MCF 10A (cell line): ENCODE data around the gene RC3H2. TPM values are rescaled to one million over a fixed set of nuclear protein-coding genes. Genes with fewer than 3 reads are reported as not detected.
A peak's percentile ranks its signal among the peaks of the same experiment; 100 is the strongest.

Experiments
- Bru-seq: library from RNA; stranded (reverse); fragments of 400-500 nt; gene quantifications from one replicate; lab custom pipeline; 2021; lab: Mats Ljungman, UMichigan
- BruChase-seq, 2 experiments: library from RNA; stranded (reverse); fragments of 400-500 nt; gene quantifications; one replicate each; lab custom pipeline; 2021; lab: Mats Ljungman, UMichigan
- BruUV-seq: library from RNA; stranded (reverse); fragments of 400-500 nt; replicated peaks from 2 replicates; lab custom pipeline; 2021; lab: Mats Ljungman, UMichigan
- CTCF ChIA-PET: fragments of 300-600 bp; sonication (Branson Sonifier 250); formaldehyde crosslinking; extraction: SDS; loops from one replicate; lab custom pipeline; 2021; ENCODE audit warnings: antibody characterized with exemption, inconsistent platforms; lab: Yijun Ruan, JAX
- POLR2A ChIA-PET: fragments of 300-600, 350-650 bp; sonication (Branson Sonifier 250); formaldehyde crosslinking; extraction: SDS; loops from one replicate; lab custom pipeline; 2020; ENCODE audit warnings: antibody characterized with exemption, inconsistent platforms; lab: Yijun Ruan, JAX
- DNase-seq: peaks from one replicate; pipeline ENCODE4 v3.0.0-alpha.2; 2018; ENCODE audit not compliant: unreplicated experiment
- H3K27ac Mint-ChIP-seq: one replicate; pipeline ENCODE4 v1.8.0; 2022; ENCODE audit warnings: mild to moderate bottlenecking, low read depth, mixed read lengths; ENCODE audit not compliant: unreplicated experiment
- H3K27me3 Mint-ChIP-seq: one replicate; pipeline ENCODE4 v1.8.0; 2022; ENCODE audit warnings: mixed read lengths; ENCODE audit not compliant: insufficient read depth, unreplicated experiment
- H3K36me3 Mint-ChIP-seq: one replicate; pipeline ENCODE4 v1.8.0; 2022; ENCODE audit warnings: mild to moderate bottlenecking, moderate library complexity, mixed read lengths; ENCODE audit not compliant: insufficient read depth, unreplicated experiment
- H3K4me1 Mint-ChIP-seq: one replicate; pipeline ENCODE4 v1.8.0; 2022; ENCODE audit warnings: mixed read lengths; ENCODE audit not compliant: insufficient read depth, unreplicated experiment
- H3K4me3 Mint-ChIP-seq: one replicate; pipeline ENCODE4 v1.8.0; 2022; ENCODE audit warnings: mild to moderate bottlenecking, moderate library complexity, mixed read lengths; ENCODE audit not compliant: unreplicated experiment
- H3K9me3 Mint-ChIP-seq: one replicate; pipeline ENCODE4 v1.8.0; 2022; ENCODE audit warnings: mixed read lengths; ENCODE audit not compliant: unreplicated experiment
- intact Hi-C: fragments of 100-400 bp; cut with micrococcal nuclease; formaldehyde crosslinking; loops from 2 replicates; pipeline ENCODE4 v1.14.1; 2022
- long read RNA-seq: library from polyadenylated mRNA; stranded (forward); transcript quantifications from one replicate; pipeline ENCODE4 v2.0.0, GENCODE V29; 2022
- total RNA-seq: library from RNA; stranded (reverse); gene quantifications from 2 replicates; pipeline ENCODE4 v1.2.3, GENCODE V29; 2022
- TF ChIP-seq, protein P1 (sequence below): fragments of 200-600 bp; IDR thresholded peaks from one replicate; pipeline ENCODE4 v1.8.0; 2022; ENCODE audit warnings: antibody characterized with exemption, mild to moderate bottlenecking; ENCODE audit not compliant: unreplicated experiment

RC3H2 gene
- total RNA-seq: 52.4 and 59.1 TPM in 2 replicates
- percentile 90 among the genes with signal in this experiment for Bru-seq, nascent RNA
- BruChase-seq, experiment 1, labeled RNA remaining after a 6-hour chase: percentile 97 among the genes with signal in this experiment
- percentile 95 among the genes with signal in this experiment for BruChase-seq, experiment 2, labeled RNA remaining after a 2-hour chase
- long read RNA-seq, full-length matches to known transcripts: 18 of 49 reads
- long read RNA-seq, partial matches to known transcripts: 8 of 49 reads
- long read RNA-seq, other reads (novel, unspliced or antisense): 23 of 49 reads

DNA sequence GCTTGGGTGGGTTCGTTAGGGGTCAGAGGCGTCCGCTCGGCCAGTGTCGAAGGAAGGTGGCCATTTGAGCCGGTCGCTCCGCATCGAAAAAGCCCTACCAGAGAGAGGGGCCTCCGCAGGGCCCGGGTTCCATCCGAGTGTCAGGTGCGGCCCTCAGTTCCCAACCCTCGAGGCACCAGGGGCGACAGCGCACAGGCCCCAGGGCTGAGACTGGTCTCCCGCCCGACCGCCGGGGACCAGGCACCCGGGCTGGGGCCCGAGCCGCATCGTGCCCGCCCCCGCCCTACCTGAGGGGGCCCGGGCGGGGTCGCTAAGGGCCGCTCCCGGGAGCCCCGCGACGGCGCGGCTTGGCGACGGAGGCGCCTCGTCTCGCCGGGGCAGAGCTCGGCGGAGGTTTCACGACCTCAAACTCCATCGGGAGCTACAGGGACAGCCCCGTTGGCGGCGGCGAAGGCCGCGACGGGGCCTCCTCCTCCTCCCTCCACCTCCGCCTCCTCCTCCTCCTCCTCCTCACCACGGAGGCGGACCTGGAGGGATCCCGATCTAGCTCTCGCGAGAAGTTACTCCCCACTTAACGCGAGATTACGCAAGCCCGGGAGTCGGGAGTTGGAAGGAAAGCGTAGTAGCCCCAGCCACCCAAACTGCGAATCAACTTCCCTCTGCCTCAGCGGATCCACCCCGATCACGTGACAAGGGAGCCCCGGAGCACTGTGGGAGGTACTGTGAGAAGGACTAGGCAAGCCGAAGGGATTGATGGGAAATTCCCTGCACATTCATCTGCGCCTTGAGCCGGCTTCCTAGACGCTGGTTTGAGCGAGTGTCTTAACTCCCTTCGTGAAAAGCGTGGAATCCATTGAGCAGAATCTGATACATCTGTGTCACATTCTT lies at the start of gene RC3H2:
Gene RC3H2 (minus strand): TSS at position 537 of the 888 bp plus-strand sequence. CDS start 7,850 bp downstream, outside the sequence.
- TF ChIP-seq, protein P1, sequence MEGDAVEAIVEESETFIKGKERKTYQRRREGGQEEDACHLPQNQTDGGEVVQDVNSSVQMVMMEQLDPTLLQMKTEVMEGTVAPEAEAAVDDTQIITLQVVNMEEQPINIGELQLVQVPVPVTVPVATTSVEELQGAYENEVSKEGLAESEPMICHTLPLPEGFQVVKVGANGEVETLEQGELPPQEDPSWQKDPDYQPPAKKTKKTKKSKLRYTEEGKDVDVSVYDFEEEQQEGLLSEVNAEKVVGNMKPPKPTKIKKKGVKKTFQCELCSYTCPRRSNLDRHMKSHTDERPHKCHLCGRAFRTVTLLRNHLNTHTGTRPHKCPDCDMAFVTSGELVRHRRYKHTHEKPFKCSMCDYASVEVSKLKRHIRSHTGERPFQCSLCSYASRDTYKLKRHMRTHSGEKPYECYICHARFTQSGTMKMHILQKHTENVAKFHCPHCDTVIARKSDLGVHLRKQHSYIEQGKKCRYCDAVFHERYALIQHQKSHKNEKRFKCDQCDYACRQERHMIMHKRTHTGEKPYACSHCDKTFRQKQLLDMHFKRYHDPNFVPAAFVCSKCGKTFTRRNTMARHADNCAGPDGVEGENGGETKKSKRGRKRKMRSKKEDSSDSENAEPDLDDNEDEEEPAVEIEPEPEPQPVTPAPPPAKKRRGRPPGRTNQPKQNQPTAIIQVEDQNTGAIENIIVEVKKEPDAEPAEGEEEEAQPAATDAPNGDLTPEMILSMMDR: no peak
- DNase-seq: peak; percentile 100
- no peaks in the 10 kb centered on the region for H3K9me3 Mint-ChIP-seq
- POLR2A ChIA-PET: interaction anchor here (0.6 to 7.1 kb wide), 20 partner anchors 10 to 941 kb away, joined by 3 to 127 read pairs (median 4); partner anchors contain the start of genes MORN5, MRRF, NDUFA8 and RABGAP1
- peaks cover 9% of the 10 kb centered on the region for H3K4me1 Mint-ChIP-seq
- peaks cover 21% of the 10 kb centered on the region for H3K36me3 Mint-ChIP-seq
- peak within 1 kb of the TSS; percentile 89 for H3K4me3 Mint-ChIP-seq
- H3K27ac Mint-ChIP-seq: peak within 1 kb of the TSS; percentile 92
- TSS peak; percentile 32 for BruUV-seq
- intact Hi-C loops: loop anchor here (1.0 to 5.0 kb wide), 3 partner anchors 8 to 42 kb away; partner anchors contain the start of genes ZBTB26 and ZBTB6
- H3K27me3 Mint-ChIP-seq: no peaks in the 10 kb centered on the region
- CTCF ChIA-PET: interaction anchor here (0.6 to 1.4 kb wide), 5 partner anchors 20 to 803 kb away, joined by 3 to 6 read pairs (median 3); no protein-coding TSS in a partner anchor

GRCh38 chr9:122954253-122954691 lies 49.1 kb upstream of the RC3H2 start:
- Mint-ChIP-seq H3K27ac (peak overlapping the region; percentile 76), H3K36me3 (peaks cover 7% of the 10 kb centered on the region), H3K4me1 (peaks cover 30% of the 10 kb centered on the region), H3K27me3 (no peaks in the 10 kb centered on the region), H3K9me3 (no peaks in the 10 kb centered on the region), H3K4me3 (peak overlapping the region; percentile 33)
- BruUV-seq: no TSS peak
- ChIA-PET CTCF (interaction anchor here (0.9 kb wide), 1 partner anchor 1221 kb away, joined by 6 read pairs; no protein-coding TSS in a partner anchor), POLR2A (interaction anchor here (0.9 to 6.2 kb wide), 5 partner anchors 12 to 52 kb away, joined by 3 to 50 read pairs (median 4); partner anchors contain the start of genes RABGAP1, RC3H2, ZBTB26 and ZBTB6)
- intact Hi-C loops: no loop called here
- TF ChIP-seq, protein P1: no peak
- peak; percentile 44 for DNase-seq

DNA sequence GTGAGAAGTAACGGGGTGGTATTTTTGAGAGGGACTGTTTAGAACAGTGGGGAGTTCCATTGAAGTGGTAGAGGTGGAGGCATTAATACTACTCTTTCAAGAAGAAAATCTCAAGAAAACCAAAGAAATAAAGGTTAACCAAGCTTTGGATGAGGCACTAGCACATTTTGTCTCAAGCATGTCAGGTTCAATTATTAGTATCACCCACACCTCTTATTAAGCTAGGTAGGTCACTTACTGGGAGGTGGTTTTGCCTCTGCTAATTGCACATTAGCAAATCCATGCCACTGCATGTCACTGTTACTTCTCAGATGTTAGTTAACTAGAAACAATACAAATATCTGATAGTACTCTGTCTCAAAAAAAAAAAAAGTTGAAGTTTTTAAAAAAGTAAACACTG lies 45.9 kb upstream of the RC3H2 start:
- TF ChIP-seq, protein P1: no peak
- Mint-ChIP-seq H3K4me3 (no peak overlapping the region), H3K27me3 (no peaks in the 10 kb centered on the region), H3K27ac (no peak overlapping the region), H3K36me3 (peaks cover 8% of the 10 kb centered on the region), H3K9me3 (no peaks in the 10 kb centered on the region), H3K4me1 (peaks cover 46% of the 10 kb centered on the region)
- no TSS peak for BruUV-seq
- no peak for DNase-seq
- CTCF ChIA-PET: interaction anchor here (0.5 to 0.6 kb wide), 2 partner anchors 8 to 1126 kb away, joined by 3 read pairs; no protein-coding TSS in a partner anchor
- POLR2A ChIA-PET: interaction anchor here (6.2 kb wide), 1 partner anchor 9 kb away, joined by 50 read pairs; the partner anchor contains the start of gene RABGAP1
- intact Hi-C loops: no loop called here
